ENCODE measurements around the gene CAT.

Gene CAT

DNA sequence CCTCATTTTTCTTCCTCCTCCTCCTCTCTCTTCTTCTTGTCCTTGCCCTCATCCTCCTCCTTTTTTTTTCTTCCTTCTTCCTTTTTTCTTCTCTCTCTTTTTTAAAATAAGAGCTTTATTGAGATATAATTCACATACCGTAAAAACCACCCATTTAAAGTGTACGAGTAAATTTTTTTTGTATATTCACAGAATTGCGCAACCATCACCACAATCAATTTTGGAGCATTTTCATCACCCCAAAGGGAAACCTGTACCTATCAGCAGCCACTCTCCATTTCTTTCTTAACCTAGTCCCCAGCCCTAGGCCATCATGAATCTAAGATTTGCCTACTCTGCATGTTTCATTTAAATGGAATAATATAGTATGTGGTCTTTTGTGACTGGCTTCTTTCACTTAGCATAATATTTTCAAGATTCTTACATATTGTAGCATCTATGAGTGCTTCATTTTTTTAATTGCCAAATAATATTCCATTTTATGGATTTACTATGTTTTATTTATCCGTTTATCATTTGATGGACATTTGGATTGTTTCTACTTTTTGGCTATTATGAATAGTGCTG is 35.0 kb downstream of the CAT start:
- no peak overlapping the region for H3K4me3 ChIP-seq (replicated peaks; ENCODE audit: low read depth, low read length)
- TF ChIP-seq, protein P1, sequence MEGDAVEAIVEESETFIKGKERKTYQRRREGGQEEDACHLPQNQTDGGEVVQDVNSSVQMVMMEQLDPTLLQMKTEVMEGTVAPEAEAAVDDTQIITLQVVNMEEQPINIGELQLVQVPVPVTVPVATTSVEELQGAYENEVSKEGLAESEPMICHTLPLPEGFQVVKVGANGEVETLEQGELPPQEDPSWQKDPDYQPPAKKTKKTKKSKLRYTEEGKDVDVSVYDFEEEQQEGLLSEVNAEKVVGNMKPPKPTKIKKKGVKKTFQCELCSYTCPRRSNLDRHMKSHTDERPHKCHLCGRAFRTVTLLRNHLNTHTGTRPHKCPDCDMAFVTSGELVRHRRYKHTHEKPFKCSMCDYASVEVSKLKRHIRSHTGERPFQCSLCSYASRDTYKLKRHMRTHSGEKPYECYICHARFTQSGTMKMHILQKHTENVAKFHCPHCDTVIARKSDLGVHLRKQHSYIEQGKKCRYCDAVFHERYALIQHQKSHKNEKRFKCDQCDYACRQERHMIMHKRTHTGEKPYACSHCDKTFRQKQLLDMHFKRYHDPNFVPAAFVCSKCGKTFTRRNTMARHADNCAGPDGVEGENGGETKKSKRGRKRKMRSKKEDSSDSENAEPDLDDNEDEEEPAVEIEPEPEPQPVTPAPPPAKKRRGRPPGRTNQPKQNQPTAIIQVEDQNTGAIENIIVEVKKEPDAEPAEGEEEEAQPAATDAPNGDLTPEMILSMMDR (IDR thresholded peaks at IDR 0.05; ENCODE audit: insufficient read depth, low read length, poor library complexity, severe bottlenecking): no peak
- peaks cover 2% of the 10 kb centered on the region for H3K36me3 ChIP-seq (ENCODE audit: control insufficient read depth, insufficient read depth, low read length)
- DNase-seq (ENCODE audit: extremely low read depth, insufficient read length): no peak
- no peaks in the 10 kb centered on the region for H3K27me3 ChIP-seq (replicated peaks; ENCODE audit: control insufficient read depth, insufficient read depth, low read length)

GRCh38 chr11:34475656-34476055 is 36.9 kb downstream of the CAT start:
- Histone ChIP-seq H3K27me3 (replicated peaks; ENCODE audit: control insufficient read depth, insufficient read depth, low read length) (no peaks in the 10 kb centered on the region; the same call in 1 of the 2 replicates), H3K4me3 (replicated peaks; ENCODE audit: low read depth, low read length) (no peak overlapping the region), H3K36me3 (ENCODE audit: control insufficient read depth, insufficient read depth, low read length) (peaks cover 2% of the 10 kb centered on the region)
- DNase-seq (ENCODE audit: extremely low read depth, insufficient read length): no peak
- TF ChIP-seq, protein P1 (IDR thresholded peaks at IDR 0.05; ENCODE audit: insufficient read depth, low read length, poor library complexity, severe bottlenecking): no peak

- no peaks in the 10 kb centered on the region; the same call in 1 of the 2 replicates for H3K27me3 ChIP-seq (replicated peaks; ENCODE audit: control insufficient read depth, insufficient read depth, low read length)
- TF ChIP-seq, protein P1 (IDR thresholded peaks at IDR 0.05; ENCODE audit: insufficient read depth, low read length, poor library complexity, severe bottlenecking): no peak
- no peak overlapping the region for H3K4me3 ChIP-seq (replicated peaks; ENCODE audit: low read depth, low read length)
- no peaks in the 10 kb centered on the region for H3K36me3 ChIP-seq (ENCODE audit: control insufficient read depth, insufficient read depth, low read length)
- no peak for DNase-seq (ENCODE audit: extremely low read depth, insufficient read length)
Measured at GRCh38 chr11:34476849-34477248, 38.1 kb downstream of the CAT start.

- TF ChIP-seq, protein P1 (IDR thresholded peaks at IDR 0.05; ENCODE audit: insufficient read depth, low read length, poor library complexity, severe bottlenecking): no peak
- DNase-seq (ENCODE audit: extremely low read depth, insufficient read length): no peak
- no peaks in the 10 kb centered on the region; the same call in 1 of the 2 replicates for H3K27me3 ChIP-seq (replicated peaks; ENCODE audit: control insufficient read depth, insufficient read depth, low read length)
- H3K36me3 ChIP-seq (ENCODE audit: control insufficient read depth, insufficient read depth, low read length): no peaks in the 10 kb centered on the region
- no peak overlapping the region for H3K4me3 ChIP-seq (replicated peaks; ENCODE audit: low read depth, low read length)
Measured at GRCh38 chr11:34478845-34479663, 40.3 kb downstream of the CAT start.

GRCh38 chr11:34480314-34480713 is 41.6 kb downstream of the CAT start:
- Histone ChIP-seq H3K36me3 (ENCODE audit: control insufficient read depth, insufficient read depth, low read length) (no peaks in the 10 kb centered on the region), H3K27me3 (replicated peaks; ENCODE audit: control insufficient read depth, insufficient read depth, low read length) (no peaks in the 10 kb centered on the region; the same call in 1 of the 2 replicates), H3K4me3 (replicated peaks; ENCODE audit: low read depth, low read length) (no peak overlapping the region)
- DNase-seq (ENCODE audit: extremely low read depth, insufficient read length): no peak
- TF ChIP-seq, protein P1 (IDR thresholded peaks at IDR 0.05; ENCODE audit: insufficient read depth, low read length, poor library complexity, severe bottlenecking): no peak

Measured in GM06990 (cell line).